ENCODE measurements around the gene SLC38A11.
"Not testable (repeated sequence)": the region's sequence is repeated elsewhere in the genome, so short reads cannot be mapped to it uniquely, and the experiment has no call there.

The SLC38A11 gene

DNA sequence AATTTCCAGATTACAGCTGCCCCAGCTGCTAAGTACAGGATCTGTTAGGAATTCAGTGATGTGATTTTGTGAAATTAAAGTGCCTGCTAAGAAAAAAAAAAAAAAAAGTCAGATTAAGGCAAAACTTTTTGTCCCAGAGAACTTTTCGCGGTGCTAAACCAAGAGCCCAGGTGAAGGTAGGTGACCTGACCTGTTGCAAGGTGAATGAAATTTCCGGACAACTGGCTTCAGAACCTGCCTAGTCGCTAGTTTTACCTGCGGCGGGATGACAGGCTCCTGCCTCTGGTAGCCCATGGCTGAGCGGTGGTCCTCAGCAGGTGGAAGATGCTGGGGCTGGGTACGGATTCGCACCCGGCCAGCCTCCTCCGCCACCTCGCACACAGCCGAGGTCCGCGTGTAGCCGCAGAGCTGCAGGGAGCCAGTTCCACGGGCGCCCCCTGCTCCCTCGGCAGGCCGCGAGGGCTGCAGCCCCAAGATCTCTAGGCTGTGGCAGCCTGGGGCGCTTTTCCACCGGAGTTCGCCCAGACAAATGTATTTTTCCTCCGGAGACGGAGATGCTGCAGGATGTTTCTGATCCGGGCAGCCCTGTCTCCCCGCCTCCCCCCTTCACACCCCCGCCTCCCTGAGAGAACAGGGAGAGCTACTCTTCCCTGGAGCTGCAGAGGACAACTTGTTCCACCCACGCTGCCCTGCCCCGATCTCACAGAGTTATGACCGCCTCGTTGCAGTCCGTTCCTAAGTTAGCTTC lies at the start of gene SLC38A11:
SLC38A11 (minus strand) TSS at position 572 of the 748 bp plus-strand sequence; CDS start at position 294, 278 bp downstream.
- DNase-seq (ENCODE audit: low spot score), result no peak

GRCh38 chr2:165003443-165004130 lies 48.3 kb upstream of the SLC38A11 start:
- DNase-seq (ENCODE audit: low spot score), result no peak

DNA sequence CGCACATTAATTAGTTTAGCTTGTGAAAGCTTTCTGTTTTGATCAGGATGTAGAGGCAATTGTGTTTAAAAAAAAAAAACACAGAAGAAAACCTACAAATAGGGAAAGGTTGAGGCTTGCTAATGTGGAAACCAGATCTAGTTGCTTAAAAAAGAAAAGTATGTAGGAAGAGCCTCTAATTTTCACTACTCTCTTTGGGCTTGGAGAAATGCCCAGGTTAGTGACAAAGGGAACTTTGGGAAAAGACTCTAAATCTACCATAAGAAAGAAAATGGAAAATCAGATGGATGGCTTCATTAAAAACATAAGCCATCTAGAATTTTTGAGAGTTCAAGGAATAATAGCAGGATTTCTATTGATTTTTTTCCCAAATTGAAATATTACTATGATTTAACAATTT lies 47.3 kb upstream of the SLC38A11 start:
- no peak for DNase-seq (ENCODE audit: low spot score)

DNA sequence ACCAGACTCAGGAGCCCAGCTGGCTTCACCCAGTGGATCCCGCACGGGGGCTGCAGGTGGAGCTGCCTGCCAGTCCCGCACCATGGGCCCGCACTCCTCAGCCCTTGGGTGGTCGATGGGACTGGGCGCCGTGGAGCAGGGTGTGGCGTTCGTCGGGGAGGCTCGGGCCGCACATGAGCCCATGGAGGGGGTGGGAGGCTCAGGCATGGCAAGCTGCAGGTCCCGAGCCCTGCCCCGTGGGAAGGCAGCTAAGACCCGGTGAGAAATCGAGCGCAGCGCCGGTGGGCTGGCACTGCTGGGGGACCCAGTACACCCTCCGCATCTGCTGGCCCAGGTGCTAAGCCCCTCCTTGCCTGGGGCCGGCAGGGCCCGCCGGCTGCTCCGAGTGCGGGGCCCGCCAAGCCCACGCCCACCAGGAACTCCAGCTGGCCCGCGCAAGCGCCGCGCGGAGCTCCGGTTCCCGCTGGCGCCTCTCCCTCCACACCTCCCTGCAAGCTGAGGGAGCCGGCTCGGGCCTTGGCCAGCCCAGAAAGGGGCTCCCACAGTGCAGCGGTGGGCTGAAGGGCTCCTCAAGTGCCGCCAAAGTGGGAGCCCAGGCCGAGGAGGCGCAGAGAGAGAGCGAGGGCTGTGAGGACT lies 39.5 kb upstream of the SLC38A11 start:
- not testable (repeated sequence) for DNase-seq (ENCODE audit: low spot score)

DNA sequence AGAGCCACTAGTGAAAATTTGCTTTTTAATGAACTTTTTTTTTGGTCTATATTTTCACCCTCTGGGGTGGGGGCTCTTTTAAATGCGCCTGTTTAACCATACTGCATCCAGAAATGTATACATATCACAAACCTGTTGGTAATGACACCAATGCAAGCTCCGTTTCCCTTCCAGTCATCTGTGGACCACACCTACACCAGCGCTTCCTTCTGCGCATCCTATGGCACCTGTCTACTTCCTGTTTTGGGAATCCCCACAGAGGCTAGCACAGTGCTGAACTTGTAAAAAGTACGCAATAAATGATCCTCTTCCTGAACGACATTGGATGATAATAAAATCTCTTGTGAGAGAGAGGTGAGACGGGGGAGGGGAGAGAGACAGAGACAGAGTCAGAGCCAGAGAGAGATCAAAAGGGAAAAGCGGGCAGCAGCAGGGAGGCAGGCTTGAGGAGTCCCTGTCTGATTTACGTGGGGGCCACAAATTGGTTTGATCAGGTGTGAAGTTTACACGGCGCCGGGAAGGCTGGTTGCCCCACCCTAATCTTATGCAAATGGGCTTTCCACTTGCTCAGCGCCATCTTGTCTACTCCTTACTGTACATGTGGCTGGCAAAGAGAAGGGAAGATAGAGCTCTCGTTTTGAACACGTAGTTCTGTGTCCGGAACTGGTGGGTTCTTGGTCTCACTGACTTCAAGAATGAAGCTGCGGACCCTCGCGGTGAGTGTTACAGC lies 38.1 kb upstream of the SLC38A11 start:
- no peak for DNase-seq (ENCODE audit: low spot score)

GRCh38 chr2:164992818-164993217 lies 37.5 kb upstream of the SLC38A11 start:
- DNase-seq (ENCODE audit: low spot score), result peak; percentile 86

DNA sequence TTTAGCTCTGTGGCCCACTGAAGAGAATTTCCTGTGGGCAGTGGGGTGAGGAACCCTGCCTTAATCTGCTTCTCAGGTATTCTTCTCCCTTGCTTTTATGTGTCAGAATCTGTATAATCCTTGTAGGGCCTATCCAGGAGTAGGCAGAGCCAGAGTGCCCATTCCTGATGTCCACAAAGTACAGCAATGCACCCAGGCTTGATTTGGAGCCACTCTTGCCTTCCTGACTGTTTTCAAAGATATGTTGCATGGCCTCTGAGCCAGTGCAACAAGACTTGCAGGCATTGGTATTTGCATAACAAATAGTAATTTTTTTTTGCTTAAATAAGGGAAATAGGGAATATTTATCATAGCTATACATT lies 36.7 kb upstream of the SLC38A11 start:
- not testable (repeated sequence) for DNase-seq (ENCODE audit: low spot score)

DNA sequence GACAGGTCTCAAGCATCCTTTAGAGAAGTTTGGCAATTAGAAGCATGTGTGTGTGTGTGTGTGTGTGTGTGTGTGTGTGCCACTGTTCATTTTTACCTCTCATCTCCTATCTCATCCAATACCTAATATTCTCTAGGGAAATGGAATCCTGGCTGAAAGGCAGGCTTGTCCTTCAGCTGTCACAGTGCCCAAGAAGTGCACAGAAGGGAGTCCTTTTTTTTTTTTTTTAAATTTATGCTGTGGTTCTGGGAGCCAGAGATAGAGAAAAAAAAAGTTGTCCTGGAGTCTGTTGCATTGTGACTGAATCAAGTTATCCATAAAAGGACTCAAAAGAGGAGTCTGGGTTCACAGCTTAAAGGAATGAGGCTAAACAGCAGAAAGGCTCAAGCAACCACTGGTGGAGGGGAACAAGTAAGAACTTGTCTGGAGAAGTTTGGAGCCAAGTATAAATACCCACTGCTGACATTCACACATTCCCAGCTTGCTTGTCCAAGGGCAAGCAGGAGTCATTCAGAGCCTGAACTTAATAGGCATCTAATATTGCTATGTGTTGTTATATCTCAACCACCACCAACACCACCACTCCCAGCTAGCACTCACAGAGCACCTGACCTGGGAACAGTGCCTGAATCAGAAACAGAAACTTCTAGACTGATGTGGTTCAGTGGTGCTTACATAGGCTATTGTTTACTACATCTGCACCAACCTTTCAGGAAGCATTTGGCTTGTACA lies 36.2 kb upstream of the SLC38A11 start:
- DNase-seq (ENCODE audit: low spot score), result not testable (repeated sequence)

GRCh38 chr2:164990953-164991352 lies 35.6 kb upstream of the SLC38A11 start:
- DNase-seq (ENCODE audit: low spot score), result not testable (repeated sequence)

DNA sequence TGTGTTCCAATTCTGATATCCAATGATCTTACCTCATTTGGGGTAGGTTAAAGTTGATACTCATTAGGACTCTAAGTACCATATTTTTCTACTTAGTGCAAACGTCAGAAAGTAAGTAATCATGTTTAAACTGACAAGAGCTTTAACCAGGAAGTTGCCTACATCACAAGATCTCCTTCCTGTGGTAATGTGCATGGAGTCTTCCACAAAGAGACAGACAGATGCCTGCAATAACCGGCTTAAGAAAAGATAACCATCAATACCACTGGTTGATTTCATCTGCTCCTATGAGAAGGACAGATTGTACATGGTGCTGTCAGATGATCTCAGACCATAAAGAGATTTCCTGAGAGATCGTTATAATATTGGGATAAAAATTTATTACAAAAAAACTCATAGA lies 33.5 kb upstream of the SLC38A11 start:
- DNase-seq (ENCODE audit: low spot score), result not testable (repeated sequence)

GRCh38 chr2:164986027-164986426 lies 30.7 kb upstream of the SLC38A11 start:
- not testable (repeated sequence) for DNase-seq (ENCODE audit: low spot score)

DNA sequence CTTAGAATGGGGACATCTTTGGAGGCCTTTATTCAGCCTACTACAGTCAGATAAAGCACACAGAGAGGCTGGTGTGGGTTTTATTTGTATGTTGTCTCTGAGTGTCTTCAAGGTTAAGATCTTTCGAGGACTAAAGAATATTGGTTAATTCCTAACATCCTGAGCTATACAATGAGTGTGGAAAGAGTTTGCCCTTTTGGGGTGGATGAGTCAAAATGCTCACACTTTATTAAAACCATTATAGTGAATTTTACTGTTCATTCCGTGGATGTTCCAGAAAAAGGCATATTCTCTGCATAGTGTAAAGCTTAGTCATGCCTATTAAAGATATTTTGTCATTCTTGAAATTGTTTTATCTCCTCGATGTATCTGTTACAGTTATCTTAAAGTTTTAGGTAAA lies 29.1 kb upstream of the SLC38A11 start:
- no peak for DNase-seq (ENCODE audit: low spot score)

DNA sequence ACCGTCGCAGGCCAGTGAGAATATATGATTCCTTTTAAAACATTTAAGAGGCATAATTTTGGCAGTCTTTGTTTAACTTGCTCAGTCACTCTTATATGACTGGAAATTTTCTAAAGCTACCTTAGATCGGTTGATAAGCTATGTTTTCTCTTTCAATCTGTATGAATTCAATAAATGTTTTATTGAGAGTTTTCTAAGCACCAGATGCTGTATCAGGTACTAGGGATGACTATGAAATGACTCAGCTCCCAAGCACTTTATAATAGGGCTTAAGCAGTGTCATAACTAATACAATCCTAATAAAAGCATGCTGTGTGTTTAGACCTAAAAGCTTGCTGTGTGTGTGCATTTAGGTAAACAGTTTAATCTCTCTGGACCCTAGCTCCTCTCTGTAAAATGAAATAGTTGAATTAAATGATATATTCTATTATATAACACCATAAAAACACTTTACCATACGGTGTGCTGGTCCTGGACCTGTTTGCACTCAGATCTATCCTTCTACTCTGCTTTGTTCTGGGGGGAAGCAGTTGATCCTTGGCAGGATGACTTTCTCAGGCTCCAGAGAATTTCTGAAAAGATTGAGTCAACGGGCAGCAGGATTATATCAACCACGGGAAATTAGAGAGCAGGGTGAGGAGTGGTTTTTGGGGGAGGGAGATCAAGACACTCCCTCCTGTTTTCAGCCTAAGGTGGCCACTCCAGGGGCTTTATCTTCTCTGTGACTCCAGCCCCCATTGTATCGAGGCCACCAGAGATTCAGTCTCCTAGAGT lies 26.1 kb upstream of the SLC38A11 start:
- DNase-seq (ENCODE audit: low spot score), result no peak

- DNase-seq (ENCODE audit: low spot score), result not testable (repeated sequence)
Measured at GRCh38 chr2:164980688-164981087, 25.4 kb upstream of the SLC38A11 start.

- no peak for DNase-seq (ENCODE audit: low spot score)
Measured at GRCh38 chr2:164979113-164979512, 23.8 kb upstream of the SLC38A11 start.

DNA sequence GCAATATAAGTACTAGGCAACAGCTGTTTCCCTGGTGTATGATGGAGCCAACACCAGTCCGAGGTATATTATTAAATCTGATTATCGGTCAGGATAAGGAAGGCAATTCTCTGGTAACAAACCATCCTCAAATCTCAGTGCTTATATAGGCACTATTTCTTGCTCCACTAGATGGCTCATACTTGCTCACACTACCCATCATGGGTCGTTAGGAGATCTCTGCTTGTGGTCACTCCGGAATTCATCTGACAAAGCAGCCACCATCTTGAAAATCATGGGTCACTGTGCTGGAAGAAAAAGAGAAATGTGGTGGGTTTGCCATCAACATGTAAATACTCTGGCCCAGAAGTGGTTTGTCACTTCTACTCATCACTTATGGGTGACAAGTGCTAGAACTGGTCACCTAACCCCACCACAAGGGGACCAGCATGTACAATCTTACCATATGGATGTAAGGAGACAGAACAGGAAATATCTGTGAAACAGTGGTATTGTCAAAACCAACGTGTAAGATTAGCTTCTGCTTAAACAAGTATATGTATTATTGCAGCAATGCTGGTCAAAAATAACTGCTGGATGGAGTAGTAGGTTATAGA lies 21.6 kb upstream of the SLC38A11 start:
- DNase-seq (ENCODE audit: low spot score), result not testable (repeated sequence)

GRCh38 chr2:164976301-164976700 lies 21.0 kb upstream of the SLC38A11 start:
- DNase-seq (ENCODE audit: low spot score), result no peak

GRCh38 chr2:164975891-164976290 lies 20.6 kb upstream of the SLC38A11 start:
- no peak for DNase-seq (ENCODE audit: low spot score)

GRCh38 chr2:164974221-164974620 lies 18.9 kb upstream of the SLC38A11 start:
- no peak for DNase-seq (ENCODE audit: low spot score)

DNA sequence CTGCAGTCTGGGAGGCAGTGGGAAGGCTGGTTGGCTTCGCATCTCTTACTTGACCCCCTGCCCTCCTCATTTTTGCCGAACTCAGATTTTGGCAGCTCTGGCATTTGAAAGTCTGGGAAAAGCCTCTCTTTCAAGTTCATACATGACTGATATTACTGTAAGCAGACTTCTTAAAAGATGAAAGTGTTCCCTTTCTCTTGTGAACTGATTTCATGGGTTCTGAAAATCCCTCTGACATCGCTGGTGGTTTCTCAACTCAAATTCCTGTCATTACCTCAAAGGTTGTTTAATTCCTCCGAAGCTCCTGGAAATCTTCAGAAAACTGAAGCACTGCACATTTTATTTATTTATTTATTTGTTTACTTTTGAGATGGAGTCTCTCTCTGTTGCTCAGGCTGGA lies 16.9 kb upstream of the SLC38A11 start:
- no peak for DNase-seq (ENCODE audit: low spot score)
